ENCODE results near the gene P4HA1. TPM values are rescaled to one million over a fixed set of nuclear protein-coding genes. Genes with fewer than 3 reads are reported as not detected.

The P4HA1 gene
- total and polyA plus RNA-seq, 9 of the 15 experiments (the other 6 are each of a cell fraction or from before 2014, with no cell fraction given) = 20.2 to 177 (median 28.6) TPM

DNA sequence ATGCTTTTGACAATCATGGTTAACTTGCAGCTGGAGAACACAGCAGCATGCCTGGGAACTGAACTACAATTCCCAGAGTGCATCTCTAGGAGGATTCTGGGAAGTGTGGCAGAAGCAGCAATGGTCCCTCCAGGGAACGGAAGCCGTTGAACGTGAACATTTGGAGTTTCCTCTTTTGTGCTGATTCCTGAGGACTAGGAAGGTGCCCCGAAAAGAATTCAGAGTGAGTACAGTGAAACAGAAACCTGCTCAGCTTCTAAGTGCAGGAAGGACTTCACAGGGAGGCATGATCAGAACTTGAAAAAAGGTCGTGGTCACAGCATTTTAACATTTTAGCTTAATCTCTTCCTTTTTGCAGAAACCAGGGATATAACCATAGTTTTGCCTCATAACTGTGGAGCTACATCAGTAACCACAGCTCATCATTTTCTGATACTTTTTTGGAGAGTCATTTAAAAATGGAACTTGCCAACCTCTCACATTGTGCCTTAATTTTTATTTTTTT, 13.7 kb upstream of the P4HA1 start, which contains the start of gene NUDT13 (continued):
- TF ChIP-seq, protein P1, sequence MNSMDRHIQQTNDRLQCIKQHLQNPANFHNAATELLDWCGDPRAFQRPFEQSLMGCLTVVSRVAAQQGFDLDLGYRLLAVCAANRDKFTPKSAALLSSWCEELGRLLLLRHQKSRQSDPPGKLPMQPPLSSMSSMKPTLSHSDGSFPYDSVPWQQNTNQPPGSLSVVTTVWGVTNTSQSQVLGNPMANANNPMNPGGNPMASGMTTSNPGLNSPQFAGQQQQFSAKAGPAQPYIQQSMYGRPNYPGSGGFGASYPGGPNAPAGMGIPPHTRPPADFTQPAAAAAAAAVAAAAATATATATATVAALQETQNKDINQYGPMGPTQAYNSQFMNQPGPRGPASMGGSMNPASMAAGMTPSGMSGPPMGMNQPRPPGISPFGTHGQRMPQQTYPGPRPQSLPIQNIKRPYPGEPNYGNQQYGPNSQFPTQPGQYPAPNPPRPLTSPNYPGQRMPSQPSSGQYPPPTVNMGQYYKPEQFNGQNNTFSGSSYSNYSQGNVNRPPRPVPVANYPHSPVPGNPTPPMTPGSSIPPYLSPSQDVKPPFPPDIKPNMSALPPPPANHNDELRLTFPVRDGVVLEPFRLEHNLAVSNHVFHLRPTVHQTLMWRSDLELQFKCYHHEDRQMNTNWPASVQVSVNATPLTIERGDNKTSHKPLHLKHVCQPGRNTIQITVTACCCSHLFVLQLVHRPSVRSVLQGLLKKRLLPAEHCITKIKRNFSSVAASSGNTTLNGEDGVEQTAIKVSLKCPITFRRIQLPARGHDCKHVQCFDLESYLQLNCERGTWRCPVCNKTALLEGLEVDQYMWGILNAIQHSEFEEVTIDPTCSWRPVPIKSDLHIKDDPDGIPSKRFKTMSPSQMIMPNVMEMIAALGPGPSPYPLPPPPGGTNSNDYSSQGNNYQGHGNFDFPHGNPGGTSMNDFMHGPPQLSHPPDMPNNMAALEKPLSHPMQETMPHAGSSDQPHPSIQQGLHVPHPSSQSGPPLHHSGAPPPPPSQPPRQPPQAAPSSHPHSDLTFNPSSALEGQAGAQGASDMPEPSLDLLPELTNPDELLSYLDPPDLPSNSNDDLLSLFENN (IDR thresholded peaks at IDR 0.05; ENCODE audit: low read depth in 2 of 2, low read length in 2 of 2) = peak in 1 of 2 experiments; percentile 69; a peak in 2 of 4 replicates
- TF ChIP-seq E2F8 (IDR thresholded peaks at IDR 0.05; ENCODE audit: low read depth, partially characterized antibody) (peak; percentile 86), TBL1XR1 (IDR thresholded peaks at IDR 0.05; ENCODE audit: low read length in 2 of 2) (peak in 1 of 2 experiments; percentile 36; a peak in 1 of 4 replicates), KHSRP (IDR thresholded peaks at IDR 0.05) (no peak), BHLHE40 (IDR thresholded peaks at IDR 0.05; ENCODE audit: low read length) (peak; percentile 66), COPS2 (conservative IDR thresholded peaks at IDR 0.05) (no peak), ZZZ3 (IDR thresholded peaks at IDR 0.05) (0 out of 2 replicates have a peak, but pooled peaks have one; percentile 61), ZC3H11A (IDR thresholded peaks at IDR 0.05; ENCODE audit: low read depth, low read length) (no peak), POLR2AphosphoS2 (IDR thresholded peaks at IDR 0.05; ENCODE audit: low read length) (peak; percentile 77; the same call in 1 of the 2 replicates), NFATC3 (IDR thresholded peaks at IDR 0.05) (peak; percentile 59; the same call in 1 of the 2 replicates), XRCC3 (IDR thresholded peaks at IDR 0.05) (0 out of 2 replicates have a peak, but pooled peaks have one; percentile 64), HDAC6 (IDR thresholded peaks at IDR 0.05; ENCODE audit: low read depth, low read length) (no peak), ZNF12 (CRISPR knock-in tag; IDR thresholded peaks at IDR 0.05) (no peak), MEIS2 (IDR thresholded peaks at IDR 0.05; ENCODE audit: partially characterized antibody) (no peak), RFX5 (IDR thresholded peaks at IDR 0.05; ENCODE audit: low read depth, low read length) (no peak), NONO (IDR thresholded peaks at IDR 0.05; ENCODE audit: low read depth in 2 of 2, low read length in 1 of 2) (peak in 1 of 2 experiments; percentile 60; a peak in 1 of 4 replicates), RBM22 (IDR thresholded peaks at IDR 0.05; ENCODE audit: low read depth, low read length, poor library complexity, severe bottlenecking) (no peak), ZNF785 (CRISPR knock-in tag; IDR thresholded peaks at IDR 0.05) (no peak)
- TF ChIP-seq, protein P2, sequence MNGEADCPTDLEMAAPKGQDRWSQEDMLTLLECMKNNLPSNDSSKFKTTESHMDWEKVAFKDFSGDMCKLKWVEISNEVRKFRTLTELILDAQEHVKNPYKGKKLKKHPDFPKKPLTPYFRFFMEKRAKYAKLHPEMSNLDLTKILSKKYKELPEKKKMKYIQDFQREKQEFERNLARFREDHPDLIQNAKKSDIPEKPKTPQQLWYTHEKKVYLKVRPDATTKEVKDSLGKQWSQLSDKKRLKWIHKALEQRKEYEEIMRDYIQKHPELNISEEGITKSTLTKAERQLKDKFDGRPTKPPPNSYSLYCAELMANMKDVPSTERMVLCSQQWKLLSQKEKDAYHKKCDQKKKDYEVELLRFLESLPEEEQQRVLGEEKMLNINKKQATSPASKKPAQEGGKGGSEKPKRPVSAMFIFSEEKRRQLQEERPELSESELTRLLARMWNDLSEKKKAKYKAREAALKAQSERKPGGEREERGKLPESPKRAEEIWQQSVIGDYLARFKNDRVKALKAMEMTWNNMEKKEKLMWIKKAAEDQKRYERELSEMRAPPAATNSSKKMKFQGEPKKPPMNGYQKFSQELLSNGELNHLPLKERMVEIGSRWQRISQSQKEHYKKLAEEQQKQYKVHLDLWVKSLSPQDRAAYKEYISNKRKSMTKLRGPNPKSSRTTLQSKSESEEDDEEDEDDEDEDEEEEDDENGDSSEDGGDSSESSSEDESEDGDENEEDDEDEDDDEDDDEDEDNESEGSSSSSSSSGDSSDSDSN (IDR thresholded peaks at IDR 0.05; ENCODE audit: borderline replicate concordance in 1 of 2, low read depth in 2 of 2, low read length in 2 of 2) = peak in 1 of 2 experiments; percentile 60; a peak in 1 of 4 replicates
